Smooth muscle cell (in vitro differentiated cells): ENCODE data around the gene PTPN4. TPM values are rescaled to one million over a fixed set of nuclear protein-coding genes. Genes with fewer than 3 reads are reported as not detected.

Experiments
- DNase-seq: peaks from one replicate; lab custom pipeline; 2025; ENCODE audit not compliant: unreplicated experiment; lab: John Stamatoyannopoulos, UW
- H2AFZ ChIP-seq: fragments of 200-600 bp; sonication (generic); 2 replicates; pipeline ENCODE4 v1.6.0; 2016; ENCODE audit warnings: antibody characterized with exemption, low read depth, mild to moderate bottlenecking
- H3F3A ChIP-seq: fragments of 200-600 bp; sonication (generic); 2 replicates; pipeline ENCODE4 v1.6.0; 2017; ENCODE audit warnings: antibody characterized with exemption, low read depth
- H3K27ac ChIP-seq: fragments of 200-600 bp; sonication (generic); 2 replicates; pipeline ENCODE4 v1.5.1; 2016; ENCODE audit warnings: low read depth, mild to moderate bottlenecking
- H3K27me3 ChIP-seq: fragments of 200-600 bp; sonication (generic); 2 replicates; pipeline ENCODE4 v1.6.1; 2016; ENCODE audit warnings: low read depth, mild to moderate bottlenecking
- H3K36me3 ChIP-seq: fragments of 200-600 bp; sonication (generic); 2 replicates; pipeline ENCODE4 v1.5.1; 2016; ENCODE audit warnings: low read depth
- H3K4me1 ChIP-seq: fragments of 200-600 bp; sonication (generic); 2 replicates; pipeline ENCODE4 v1.5.1; 2016; ENCODE audit warnings: low read depth
- H3K4me2 ChIP-seq: fragments of 200-600 bp; sonication (generic); 2 replicates; pipeline ENCODE4 v1.6.0; 2016; ENCODE audit warnings: mild to moderate bottlenecking
- H3K4me3 ChIP-seq: fragments of 200-600 bp; sonication (generic); 2 replicates; pipeline ENCODE4 v1.5.1; 2016; ENCODE audit warnings: mild to moderate bottlenecking
- H3K79me2 ChIP-seq: fragments of 200-600 bp; sonication (generic); 2 replicates; pipeline ENCODE4 v1.6.0; 2016; ENCODE audit warnings: low read depth, mild to moderate bottlenecking
- H3K9ac ChIP-seq: fragments of 200-600 bp; sonication (generic); 2 replicates; pipeline ENCODE4 v1.6.0; 2016; ENCODE audit warnings: low read depth
- H3K9me3 ChIP-seq: fragments of 200-600 bp; sonication (generic); replicated peaks from 2 replicates; pipeline ENCODE4 v1.5.1; 2016; ENCODE audit warnings: low read depth
- H4K20me1 ChIP-seq: fragments of 200-600 bp; sonication (generic); 2 replicates; pipeline ENCODE4 v1.6.0; 2016; ENCODE audit warnings: low read depth
- CTCF ChIP-seq: fragments of 200-600 bp; sonication (generic); IDR thresholded peaks from 2 replicates; pipeline ENCODE4 v1.5.1; 2017; ENCODE audit warnings: borderline replicate concordance, mild to moderate bottlenecking, antibody characterized with exemption; ENCODE audit not compliant: insufficient read depth, poor library complexity, severe bottlenecking
- WGBS: methylation state at CpG from one replicate; pipeline ENCODE4 v1.1.7; 2016; ENCODE audit warnings: low lambda C conversion rate; 5-methylcytosine and 5-hydroxymethylcytosine counted together
- polyA plus RNA-seq: library from polyadenylated mRNA; unstranded; fragments of >200 nt; fragmentation: Nextera tagmentation; extraction: Ambion mirVana; gene quantifications from 2 replicates; pipeline ENCODE4 v1.2.1, GENCODE V29; 2016
- total RNA-seq: library from RNA; depleted of rRNA; stranded (reverse); fragments of >200 nt; gene quantifications from 2 replicates; pipeline ENCODE4 v1.2.3, GENCODE V29; 2014

The PTPN4 gene
- total and polyA plus RNA-seq, 2 experiments from 2014 or later: 9.7 to 26.2 TPM

- Histone ChIP-seq H3K36me3 (no peaks in the 10 kb centered on the region), H3K4me2 (no peak overlapping the region), H3K4me3 (no peak overlapping the region), H3K9ac (no peak overlapping the region), H3F3A (no peaks in the 10 kb centered on the region), H3K79me2 (peaks cover 23% of the 10 kb centered on the region), H3K27ac (no peak overlapping the region), H2AFZ (no peak overlapping the region), H3K27me3 (no peaks in the 10 kb centered on the region), H4K20me1 (peaks cover 13% of the 10 kb centered on the region), H3K9me3 (no peaks in the 10 kb centered on the region), H3K4me1 (peaks cover 3% of the 10 kb centered on the region)
- WGBS: 87% methylated on average over 6 of the region's 6 CpGs
- no peak for DNase-seq
- TF ChIP-seq CTCF: no peak
Measured at GRCh38 chr2:119809339-119810048, 49.8 kb downstream of the PTPN4 start.

GRCh38 chr2:119810049-119810630 is 50.4 kb downstream of the PTPN4 start:
- H3K27ac ChIP-seq: no peak overlapping the region
- H3K36me3 ChIP-seq: peaks cover 3% of the 10 kb centered on the region
- H3K9ac ChIP-seq: no peak overlapping the region
- whole genome bisulfite sequencing: 86% methylated on average over 2 of the region's 2 CpGs
- H3K79me2 ChIP-seq: peaks cover 23% of the 10 kb centered on the region
- H3K27me3 ChIP-seq: no peaks in the 10 kb centered on the region
- H3K4me1 ChIP-seq: peaks cover 3% of the 10 kb centered on the region
- no peak overlapping the region for H2AFZ ChIP-seq
- no peaks in the 10 kb centered on the region for H3F3A ChIP-seq
- H3K4me3 ChIP-seq: no peak overlapping the region
- no peak overlapping the region for H3K4me2 ChIP-seq
- H3K9me3 ChIP-seq: no peaks in the 10 kb centered on the region
- peaks cover 14% of the 10 kb centered on the region for H4K20me1 ChIP-seq
- TF ChIP-seq CTCF: no peak
- no peak for DNase-seq

GRCh38 chr2:119814216-119814615 is 54.5 kb downstream of the PTPN4 start:
- Histone ChIP-seq H3K36me3 (peaks cover 4% of the 10 kb centered on the region), H3K79me2 (peaks cover 28% of the 10 kb centered on the region), H3K4me3 (no peak overlapping the region), H3K27me3 (no peaks in the 10 kb centered on the region), H3K27ac (no peak overlapping the region), H3K9ac (no peak overlapping the region), H3K4me2 (no peak overlapping the region), H4K20me1 (peaks cover 14% of the 10 kb centered on the region), H3F3A (no peaks in the 10 kb centered on the region), H2AFZ (no peak overlapping the region), H3K4me1 (no peaks in the 10 kb centered on the region), H3K9me3 (no peaks in the 10 kb centered on the region)
- no peak for TF ChIP-seq CTCF
- no peak for DNase-seq

- Histone ChIP-seq H3K9ac (no peak overlapping the region), H3K79me2 (peaks cover 6% of the 10 kb centered on the region), H3K36me3 (peaks cover 4% of the 10 kb centered on the region), H2AFZ (no peak overlapping the region), H3F3A (no peaks in the 10 kb centered on the region), H3K27me3 (no peaks in the 10 kb centered on the region), H3K27ac (no peak overlapping the region), H3K9me3 (no peaks in the 10 kb centered on the region), H4K20me1 (peaks cover 15% of the 10 kb centered on the region), H3K4me1 (no peaks in the 10 kb centered on the region), H3K4me2 (no peak overlapping the region), H3K4me3 (no peak overlapping the region)
- TF ChIP-seq CTCF: no peak
- no peak for DNase-seq
- WGBS: 95% methylated on average over 2 of the region's 2 CpGs
Measured at GRCh38 chr2:119818792-119819191, 59.1 kb downstream of the PTPN4 start.
